OCI-LY7 (cell line): Measurements from ENCODE around the gene FGF11. TPM values are rescaled to one million over a fixed set of nuclear protein-coding genes. Genes with fewer than 3 reads are reported as not detected.
A peak's percentile ranks its signal among the peaks of the same experiment; 100 is the strongest.

Experiments used
- BruUV-seq: library from RNA; stranded (reverse); fragments of 400-500 nt; replicated peaks from 2 replicates; lab custom pipeline; 2021; lab: Mats Ljungman, UMichigan
- CTCF ChIA-PET: fragments of 300-600 bp; sonication (Branson Sonifier 250); formaldehyde crosslinking; loops from one replicate; lab custom pipeline; 2022; ENCODE audit warnings: antibody characterized with exemption; ENCODE audit not compliant: unreplicated experiment; lab: Charles Lee
- POLR2A ChIA-PET: fragments of 300-600 bp; sonication (Branson Sonifier 250); formaldehyde crosslinking; loops from one replicate; lab custom pipeline; 2022; ENCODE audit warnings: antibody characterized with exemption; lab: Charles Lee
- DNase-seq: peaks from one replicate; pipeline ENCODE4 v3.0.0-alpha.2; 2015; ENCODE audit warnings: low spot score
- H2AFZ ChIP-seq: fragments of 200-600 bp; sonication (generic), shearing (Covaris generic); 2 replicates; pipeline ENCODE4 v1.6.1; 2014; ENCODE audit warnings: mild to moderate bottlenecking, antibody characterized with exemption, low read length, moderate library complexity
- H3K27ac ChIP-seq: fragments of 200-600 bp; sonication (generic); 2 replicates; pipeline ENCODE4 v1.5.1; 2014; ENCODE audit warnings: mixed run types, low read depth, mild to moderate bottlenecking, moderate library complexity, low read length, inconsistent platforms; ENCODE audit not compliant: poor library complexity, severe bottlenecking
- H3K36me3 ChIP-seq: fragments of 200-600 bp; sonication (generic); 2 replicates; pipeline ENCODE4 v1.6.1; 2014; ENCODE audit warnings: mild to moderate bottlenecking, antibody characterized with exemption, low read length, moderate library complexity, mixed read lengths; ENCODE audit not compliant: insufficient read depth
- H3K4me1 ChIP-seq: fragments of 200-600 bp; sonication (generic); 2 replicates; pipeline ENCODE4 v1.5.1; 2014; ENCODE audit warnings: mild to moderate bottlenecking, low read length; ENCODE audit not compliant: insufficient read depth, poor library complexity, severe bottlenecking
- H3K4me2 ChIP-seq: fragments of 200-600 bp; sonication (generic); 2 replicates; pipeline ENCODE4 v1.6.1; 2014; ENCODE audit warnings: mild to moderate bottlenecking, low read length
- H3K4me3 ChIP-seq: fragments of 200-600 bp; sonication (generic); 2 replicates; pipeline ENCODE4 v1.5.1; 2014; ENCODE audit warnings: mild to moderate bottlenecking, low read depth, low read length; ENCODE audit not compliant: poor library complexity, severe bottlenecking
- H3K79me2 ChIP-seq: fragments of 200-600 bp; sonication (generic); 2 replicates; pipeline ENCODE4 v1.6.1; 2016; ENCODE audit warnings: low read depth, mild to moderate bottlenecking, low read length, moderate library complexity, mixed read lengths; ENCODE audit not compliant: insufficient read depth
- H3K9me2 ChIP-seq: fragments of 200-600 bp; sonication (generic); 2 replicates; pipeline ENCODE4 v1.6.1; 2016; ENCODE audit warnings: mild to moderate bottlenecking, low read length, mixed read lengths; ENCODE audit not compliant: insufficient read depth
- H3K9me3 ChIP-seq: fragments of 200-600 bp; sonication (generic); 2 replicates; pipeline ENCODE4 v1.6.1; 2014; ENCODE audit warnings: mild to moderate bottlenecking, mixed run types, low read length, mixed read lengths
- H4K20me1 ChIP-seq: fragments of 200-600 bp; sonication (generic); 2 replicates; pipeline ENCODE4 v1.6.1; 2014; ENCODE audit warnings: mild to moderate bottlenecking, antibody characterized with exemption, low read length, moderate library complexity, mixed read lengths; ENCODE audit not compliant: insufficient read depth
- CTCF ChIP-seq: fragments of 200-600 bp; sonication (generic); conservative IDR thresholded peaks from 2 replicates; pipeline ENCODE4 v1.5.1; 2014; ENCODE audit warnings: mild to moderate bottlenecking, antibody characterized with exemption, low read length, moderate library complexity, mixed read lengths
- EZH2phosphoT487 ChIP-seq: fragments of 200-600 bp; sonication (generic); IDR thresholded peaks from 2 replicates; pipeline ENCODE4 v1.6.1; 2018; ENCODE audit warnings: low read depth, borderline replicate concordance, mild to moderate bottlenecking, mixed run types, antibody characterized with exemption, low read length, moderate library complexity, mixed read lengths
- intact Hi-C: fragments of 100-400 bp; cut with micrococcal nuclease; formaldehyde crosslinking; loops from one replicate; pipeline ENCODE4 v1.10.0; 2022; ENCODE audit not compliant: unreplicated experiment
- total RNA-seq, 2 experiments: library from RNA; depleted of rRNA in 1 of 2; stranded (reverse); fragments of >200 nt in 1 of 2; shearing (Covaris generic) in 1 of 2; gene quantifications; 2 replicates each; pipeline ENCODE4 v1.2.3, GENCODE V29; 2014 to 2022

The FGF11 gene
- total RNA-seq, 2 experiments from 2014 or later = 1.3 to 11.0 TPM

- no peak overlapping the region for H3K27ac ChIP-seq
- POLR2A ChIA-PET = interaction anchor here (0.7 to 1.5 kb wide), 10 partner anchors 9 to 285 kb away, joined by 3 to 8 read pairs (median 4); partner anchors contain the start of genes PLSCR3, TMEM102 and WRAP53
- peaks cover 6% of the 10 kb centered on the region for H3K4me1 ChIP-seq
- H3K4me2 ChIP-seq = peak overlapping the region; percentile 60
- intact Hi-C loops = loop anchor here (5.0 kb wide), 1 partner anchor 51 kb away; the partner anchor contains the start of gene KCTD11
- TF ChIP-seq CTCF (no peak), EZH2phosphoT487 (no peak)
- no TSS peak for BruUV-seq
- H3K36me3 ChIP-seq = no peaks in the 10 kb centered on the region
- no peaks in the 10 kb centered on the region for H4K20me1 ChIP-seq
- peak overlapping the region; percentile 70 for H3K4me3 ChIP-seq
- no peaks in the 10 kb centered on the region for H3K9me2 ChIP-seq
- no peak for DNase-seq
- CTCF ChIA-PET = interaction anchor here (0.6 to 1.9 kb wide), 4 partner anchors 11 to 51 kb away, joined by 3 to 18 read pairs (median 4); partner anchors contain the start of gene TMEM102
- H3K79me2 ChIP-seq = no peaks in the 10 kb centered on the region
- peak overlapping the region; percentile 30 for H2AFZ ChIP-seq
- H3K9me3 ChIP-seq = no peaks in the 10 kb centered on the region
Measured at GRCh38 chr17:7403727-7403976, 35.7 kb upstream of the FGF11 start.

GRCh38 chr17:7403977-7404736, 35.2 kb upstream of the FGF11 start, which contains the start of gene TMEM256:
TSS of gene TMEM256 (minus strand) at chr17:7404097. CDS start at chr17:7404084, 13 bp downstream.
- Histone ChIP-seq H3K9me3 (no peaks in the 10 kb centered on the region), H3K79me2 (no peaks in the 10 kb centered on the region), H4K20me1 (no peaks in the 10 kb centered on the region), H2AFZ (peak within 1 kb of the TSS; percentile 61), H3K4me2 (peak within 1 kb of the TSS; percentile 60), H3K9me2 (no peaks in the 10 kb centered on the region), H3K36me3 (no peaks in the 10 kb centered on the region), H3K4me3 (peak within 1 kb of the TSS; percentile 70), H3K27ac (no peak within 1 kb of the TSS), H3K4me1 (peaks cover 6% of the 10 kb centered on the region)
- peak; percentile 98 for DNase-seq
- intact Hi-C loops = loop anchor here (5.0 kb wide), 1 partner anchor 52 kb away; the partner anchor contains the start of gene KCTD11
- TF ChIP-seq CTCF (no peak), EZH2phosphoT487 (no peak)
- no TSS peak for BruUV-seq
- POLR2A ChIA-PET = interaction anchor here (0.7 to 1.5 kb wide), 11 partner anchors 10 to 1997 kb away, joined by 3 to 8 read pairs (median 4); partner anchors contain the start of genes PLSCR3, TMEM102 and WRAP53
- CTCF ChIA-PET = interaction anchor here (0.6 to 1.9 kb wide), 4 partner anchors 10 to 51 kb away, joined by 3 to 18 read pairs (median 4); partner anchors contain the start of gene TMEM102
